Endothelial cell of umbilical vein (primary cell): ENCODE results near the gene IGSF9B.

ENCODE experiments used
- CTCF ChIP-seq, 2 donors: IDR thresholded peaks; 1 replicate in 1 of 2; 2 replicates in 1 of 2; pipeline ENCODE4 v1.5.1; 2011; ENCODE audit warnings: low read length in 2 of 2, mild to moderate bottlenecking in 2 of 2, moderate library complexity in 2 of 2, control low read depth in 1 of 2, inconsistent platforms in 1 of 2, low read depth in 1 of 2; ENCODE audit not compliant: insufficient read depth in 1 of 2; ENCODE audit errors: extremely low read depth in 1 of 2
- EZH2 ChIP-seq: IDR thresholded peaks from 2 replicates; pipeline ENCODE4 v1.6.1; 2012; ENCODE audit warnings: borderline replicate concordance, low read depth, mild to moderate bottlenecking, moderate library complexity, low read length, inconsistent platforms; ENCODE audit not compliant: severe bottlenecking

- TF ChIP-seq CTCF (IDR thresholded peaks at IDR 0.05; ENCODE audit: extremely low read depth in 1 of 2, insufficient read depth in 1 of 2, low read depth in 1 of 2, low read length in 2 of 2) (no peak), EZH2 (no peak)
Observed at GRCh38 chr11:133982876-133983275, 26.1 kb upstream of the IGSF9B start.
